ENCODE measurements around the gene GRPEL2.

DNA sequence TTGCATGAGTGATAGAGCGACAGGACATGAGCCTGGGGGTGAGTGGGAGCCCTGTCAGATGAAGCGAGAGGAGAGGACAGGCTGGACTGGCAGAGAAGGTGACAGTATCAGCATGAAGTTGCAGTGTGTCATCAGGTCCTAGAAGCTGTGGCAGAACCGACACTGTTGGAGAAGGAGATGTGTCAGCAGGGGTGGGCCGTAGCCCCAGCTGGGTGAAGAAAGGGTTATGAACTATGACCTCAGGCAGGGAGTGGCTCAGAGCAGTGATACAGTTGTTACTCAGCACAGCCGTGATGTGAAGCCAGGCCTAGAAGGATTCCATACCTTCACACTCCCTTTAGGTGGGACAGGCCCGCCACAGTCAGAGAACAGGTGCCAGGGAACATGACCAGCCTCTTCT lies 20.1 kb downstream of the GRPEL2 start:
- TF ChIP-seq, protein P1, sequence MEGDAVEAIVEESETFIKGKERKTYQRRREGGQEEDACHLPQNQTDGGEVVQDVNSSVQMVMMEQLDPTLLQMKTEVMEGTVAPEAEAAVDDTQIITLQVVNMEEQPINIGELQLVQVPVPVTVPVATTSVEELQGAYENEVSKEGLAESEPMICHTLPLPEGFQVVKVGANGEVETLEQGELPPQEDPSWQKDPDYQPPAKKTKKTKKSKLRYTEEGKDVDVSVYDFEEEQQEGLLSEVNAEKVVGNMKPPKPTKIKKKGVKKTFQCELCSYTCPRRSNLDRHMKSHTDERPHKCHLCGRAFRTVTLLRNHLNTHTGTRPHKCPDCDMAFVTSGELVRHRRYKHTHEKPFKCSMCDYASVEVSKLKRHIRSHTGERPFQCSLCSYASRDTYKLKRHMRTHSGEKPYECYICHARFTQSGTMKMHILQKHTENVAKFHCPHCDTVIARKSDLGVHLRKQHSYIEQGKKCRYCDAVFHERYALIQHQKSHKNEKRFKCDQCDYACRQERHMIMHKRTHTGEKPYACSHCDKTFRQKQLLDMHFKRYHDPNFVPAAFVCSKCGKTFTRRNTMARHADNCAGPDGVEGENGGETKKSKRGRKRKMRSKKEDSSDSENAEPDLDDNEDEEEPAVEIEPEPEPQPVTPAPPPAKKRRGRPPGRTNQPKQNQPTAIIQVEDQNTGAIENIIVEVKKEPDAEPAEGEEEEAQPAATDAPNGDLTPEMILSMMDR (IDR thresholded peaks at IDR 0.05): no peak
- no peak for TF ChIP-seq POLR2AphosphoS5 (IDR thresholded peaks at IDR 0.05)
- TF ChIP-seq EP300 (IDR thresholded peaks at IDR 0.05): no peak
- TF ChIP-seq POLR2A (IDR thresholded peaks at IDR 0.05): no peak
